HG02678 (cell line): ENCODE data around the gene TLR3.

Source experiments
- ATAC-seq: cut with Tn5 transposase; IDR thresholded peaks from one replicate; pipeline ENCODE4 v1.9.1; 2021; ENCODE audit warnings: mild to moderate bottlenecking, moderate library complexity; ENCODE audit not compliant: unreplicated experiment

The TLR3 gene

GRCh38 chr4:186104114-186104889 lies 35.3 kb downstream of the TLR3 start, which contains the start of gene FAM149A:
TSS of gene FAM149A (plus strand) at chr4:186104704.
- ATAC-seq: peak; percentile 76

DNA sequence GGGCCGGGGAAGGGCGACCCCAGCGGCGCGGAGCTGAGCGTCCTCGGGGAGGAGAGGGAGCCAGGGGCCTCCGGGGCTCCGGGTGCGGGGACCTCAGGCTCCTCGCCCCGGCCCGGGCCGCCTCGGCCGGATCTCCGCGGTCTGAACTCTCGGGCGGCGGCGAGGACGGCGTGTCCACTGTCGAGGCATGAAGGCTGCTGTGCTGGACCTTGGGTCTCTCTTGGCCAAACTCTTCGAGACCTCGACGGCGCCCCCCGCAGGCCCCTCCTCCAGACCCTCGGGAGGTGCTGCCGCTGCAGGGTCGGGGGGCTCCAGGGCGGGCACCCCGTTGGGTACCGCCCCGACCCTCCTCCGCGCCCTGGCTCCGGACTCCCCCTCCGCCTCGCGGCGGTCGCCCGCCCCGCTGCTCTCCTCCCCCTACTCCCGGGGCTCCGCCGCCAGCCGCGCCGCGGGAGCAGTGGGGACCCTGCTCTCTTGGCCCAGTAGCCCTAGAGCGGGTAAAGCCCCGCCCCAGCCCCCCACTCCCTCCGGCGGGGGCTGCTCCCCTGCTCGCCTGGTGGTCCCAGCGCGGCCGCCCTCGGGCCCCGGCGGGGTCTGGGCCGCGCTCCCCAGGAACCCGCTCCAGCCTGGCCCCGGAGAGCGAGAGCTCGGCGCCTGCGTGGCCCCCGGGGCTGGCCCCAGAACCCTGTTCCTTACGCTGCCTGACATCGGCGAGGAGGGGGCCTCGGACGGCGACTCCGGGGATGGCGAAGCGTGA lies 36.1 kb downstream of the TLR3 start:
- peak; percentile 36 for ATAC-seq

DNA sequence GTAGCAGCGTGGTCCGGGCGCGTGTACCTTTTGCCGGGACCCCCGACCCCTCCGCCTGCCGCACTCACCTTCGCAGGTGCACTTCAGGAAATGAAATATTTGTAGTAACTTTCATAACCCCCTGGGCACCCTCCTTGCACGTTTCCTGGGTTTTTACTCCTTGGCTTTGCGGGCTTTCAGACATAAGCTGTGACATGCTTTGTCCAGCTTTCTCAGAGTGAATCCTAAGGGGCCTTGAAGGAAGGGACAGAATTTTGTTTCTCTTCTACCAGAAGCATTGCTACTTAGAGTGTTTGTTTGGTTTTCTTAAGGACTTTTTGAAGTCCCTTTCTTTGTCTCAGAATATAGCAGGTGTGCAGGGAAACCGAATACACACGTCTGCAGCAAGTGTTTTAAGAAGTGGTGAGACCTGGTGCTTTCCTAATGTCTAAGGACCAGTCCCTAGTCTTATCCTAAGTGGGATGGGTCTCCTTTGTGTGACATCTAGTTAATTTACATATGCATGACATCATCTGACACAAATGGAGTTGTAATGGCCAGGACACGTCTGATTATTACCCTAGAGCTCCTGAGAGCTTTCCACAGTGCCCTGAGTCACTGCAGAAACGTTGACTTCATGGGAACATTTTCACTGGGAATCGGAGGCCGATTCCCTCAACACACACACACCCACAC lies 36.8 kb downstream of the TLR3 start:
- peak; percentile 22 for ATAC-seq

- no peak for ATAC-seq
Measured at GRCh38 chr4:186107947-186108346, 39.0 kb downstream of the TLR3 start.

GRCh38 chr4:186108391-186108790 lies 39.4 kb downstream of the TLR3 start:
- no peak for ATAC-seq

DNA sequence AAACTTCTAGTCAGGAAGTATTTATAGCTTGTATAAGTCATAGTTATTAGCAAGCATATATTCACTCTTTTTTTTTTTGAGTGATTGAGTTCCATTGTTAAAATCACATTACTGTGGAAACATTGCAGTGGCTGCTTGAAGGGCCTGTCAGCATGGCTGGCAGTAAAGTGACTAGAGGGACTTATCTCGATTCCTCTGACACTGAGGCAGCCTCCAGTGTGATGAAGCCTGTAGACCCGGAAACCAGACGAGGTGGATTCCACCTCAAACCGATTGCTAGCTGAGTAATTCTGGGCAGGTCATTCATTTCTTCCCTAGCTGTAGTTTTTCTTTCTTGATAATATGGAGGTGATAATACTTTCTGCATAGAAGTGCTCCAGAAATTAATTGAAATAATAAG lies 40.3 kb downstream of the TLR3 start:
- ATAC-seq: no peak

GRCh38 chr4:186116697-186117096 lies 47.7 kb downstream of the TLR3 start:
- no peak for ATAC-seq

GRCh38 chr4:186118582-186118981 lies 49.6 kb downstream of the TLR3 start:
- ATAC-seq: no peak

GRCh38 chr4:186121057-186121456 lies 52.1 kb downstream of the TLR3 start:
- no peak for ATAC-seq

- ATAC-seq: no peak
Measured at GRCh38 chr4:186128842-186129241, 59.9 kb downstream of the TLR3 start.

DNA sequence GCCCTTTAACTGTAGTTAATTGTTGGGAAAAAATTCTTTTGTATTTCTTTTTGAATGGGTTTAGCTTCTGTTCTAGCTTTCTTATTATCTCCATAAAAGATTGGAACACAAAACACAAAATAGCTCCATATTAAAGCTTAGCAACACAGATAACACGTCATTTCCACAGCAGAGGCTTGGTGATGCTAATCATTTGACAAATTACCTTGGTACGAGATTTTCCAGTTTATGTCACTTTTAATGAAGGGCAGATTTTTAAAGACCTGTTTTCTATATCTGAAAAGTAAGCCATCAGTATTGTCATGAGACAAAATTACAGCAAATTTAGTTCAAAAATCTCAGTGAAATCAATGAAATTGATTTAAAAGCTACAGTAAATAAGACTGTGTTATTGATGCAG lies 63.0 kb downstream of the TLR3 start:
- ATAC-seq: no peak

DNA sequence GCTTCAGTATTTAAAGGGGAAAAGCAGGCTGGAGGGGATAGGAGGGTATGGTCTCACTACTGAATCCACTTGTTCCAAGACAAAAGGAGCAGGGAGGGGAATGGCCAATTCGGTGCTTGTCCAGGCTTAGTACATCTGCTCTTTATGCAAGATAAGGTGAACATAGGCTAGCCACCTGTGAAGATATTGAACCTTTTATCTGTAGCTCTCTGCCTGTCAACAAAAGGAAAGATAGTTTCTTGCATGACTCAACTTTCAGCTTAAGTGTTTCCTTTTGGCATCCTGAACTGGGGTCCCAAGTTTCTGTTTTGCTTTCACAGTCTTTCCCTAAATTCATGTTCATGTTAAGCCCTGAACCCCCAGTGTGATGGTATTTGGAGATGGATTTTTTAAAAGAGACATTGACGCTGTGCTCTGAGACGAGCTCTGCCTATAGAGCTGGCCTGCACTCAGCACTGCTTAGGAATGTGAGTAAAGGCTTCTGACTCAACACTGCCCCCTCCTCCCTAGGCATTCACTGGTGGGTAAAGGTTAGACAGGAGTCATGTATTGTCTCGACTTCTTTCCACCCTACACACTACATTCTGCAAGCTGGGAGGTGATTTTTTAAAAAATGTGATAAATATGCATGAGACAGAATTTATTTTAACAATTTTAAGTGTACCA lies 63.8 kb downstream of the TLR3 start:
- no peak for ATAC-seq

- peak; percentile 100 for ATAC-seq
Measured at GRCh38 chr4:186134257-186134656, 65.3 kb downstream of the TLR3 start.

- ATAC-seq: no peak
Measured at GRCh38 chr4:186134861-186135260, 65.9 kb downstream of the TLR3 start.

GRCh38 chr4:186137196-186137794 lies 68.3 kb downstream of the TLR3 start:
- ATAC-seq: no peak
